GM12878 (cell line): ENCODE data around the gene SMIM5. TPM values are rescaled to one million over a fixed set of nuclear protein-coding genes. Genes with fewer than 3 reads are reported as not detected.

Experiments used
- ATAC-seq: fragments of 200-7000 bp; cut with Tn5 transposase; 3 replicates; pipeline ENCODE4 v1.9.1; 2020; ENCODE audit warnings: mild to moderate bottlenecking, moderate library complexity
- BruUV-seq: library from RNA; stranded (reverse); fragments of 400-500 nt; replicated peaks from 2 replicates; lab custom pipeline; 2021; lab: Mats Ljungman, UMichigan
- CTCF ChIA-PET: fragments of 300-600 bp; sonication (Branson Sonifier 250); formaldehyde crosslinking; extraction: SDS; loops from one replicate; lab custom pipeline; 2021; ENCODE audit warnings: inconsistent platforms; lab: Yijun Ruan, JAX
- POLR2A ChIA-PET: fragments of 350-600 bp; formaldehyde crosslinking; extraction: SDS; loops from one replicate; lab custom pipeline; 2021; ENCODE audit warnings: inconsistent platforms; lab: Charles Lee
- RAD21 ChIA-PET: fragments of 300-600 bp; sonication (Branson Sonifier 250); formaldehyde crosslinking; loops from one replicate; lab custom pipeline; 2023; ENCODE audit warnings: antibody characterized with exemption; ENCODE audit not compliant: unreplicated experiment; lab: Charles Lee
- SMC1A ChIA-PET: fragments of 300-600 bp; sonication (Branson Sonifier 250); formaldehyde crosslinking; loops from one replicate; lab custom pipeline; 2023; ENCODE audit not compliant: unreplicated experiment, uncharacterized antibody; lab: Charles Lee
- DNase-seq: peaks from one replicate; pipeline ENCODE4 v3.0.0-alpha.2; 2011; ENCODE audit warnings: low read depth, low spot score
- FAIRE-seq: peaks from 3 replicates; lab custom pipeline; 2011; peaks lifted over from hg19 to GRCh38; lab: Jason Lieb, UNC
- H2AFZ ChIP-seq: 2 replicates; pipeline ENCODE4 v1.6.0; 2011; ENCODE audit warnings: low read depth, low read length, control low read depth; ENCODE audit not compliant: control insufficient read depth
- H3K27ac ChIP-seq: 2 replicates; pipeline ENCODE4 v1.5.1; 2011; ENCODE audit warnings: control low read depth; ENCODE audit not compliant: control insufficient read depth, insufficient read depth
- H3K27me3 ChIP-seq, 2 experiments: replicated peaks in 1 of 2; 2 replicates each; pipeline versions ENCODE4 v1.6.0 to v1.6.1; 2011; ENCODE audit warnings: low read length in 1 of 2; ENCODE audit not compliant: control insufficient read depth in 2 of 2, insufficient read depth in 2 of 2
- H3K36me3 ChIP-seq, 2 experiments: 2 replicates each; pipeline ENCODE4 v1.5.1; 2011; ENCODE audit warnings: low read length in 1 of 2; ENCODE audit not compliant: control insufficient read depth in 2 of 2, insufficient read depth in 2 of 2
- H3K4me1 ChIP-seq: 2 replicates; pipeline ENCODE4 v1.6.1; 2011; ENCODE audit warnings: mild to moderate bottlenecking, low read length, moderate library complexity, mixed read lengths; ENCODE audit not compliant: control insufficient read depth, insufficient read depth
- H3K4me2 ChIP-seq: 2 replicates; pipeline ENCODE4 v1.6.0; 2011; ENCODE audit warnings: control low read depth; ENCODE audit not compliant: control insufficient read depth, insufficient read depth
- H3K4me3 ChIP-seq: fragments of 200-600 bp; sonication (generic); 2 replicates; pipeline ENCODE4 v1.5.1; 2016
- H3K79me2 ChIP-seq: 2 replicates; pipeline ENCODE4 v1.6.0; 2011; ENCODE audit warnings: low read length; ENCODE audit not compliant: control insufficient read depth, insufficient read depth
- H3K9ac ChIP-seq: 2 replicates; pipeline ENCODE4 v1.8.0; 2011; ENCODE audit warnings: low read length, control low read depth, mixed read lengths; ENCODE audit not compliant: control insufficient read depth, insufficient read depth
- H3K9me3 ChIP-seq: replicated peaks from 3 replicates; pipeline ENCODE4 v1.5.1; 2011; ENCODE audit warnings: mild to moderate bottlenecking, low read length; ENCODE audit not compliant: control insufficient read depth, insufficient read depth
- H4K20me1 ChIP-seq: 2 replicates; pipeline ENCODE4 v1.6.0; 2011; ENCODE audit not compliant: control insufficient read depth, insufficient read depth
- BACH1 ChIP-seq: fragments of 450-650 bp; IDR thresholded peaks from 2 replicates; pipeline ENCODE4 v1.6.1; 2017; ENCODE audit warnings: mild to moderate bottlenecking, borderline replicate concordance
- BCL3 ChIP-seq: IDR thresholded peaks from 2 replicates; pipeline ENCODE4 v1.6.1; 2011; ENCODE audit warnings: borderline replicate concordance, low read depth, mild to moderate bottlenecking, moderate library complexity, low read length; ENCODE audit not compliant: insufficient read depth, poor library complexity, severe bottlenecking
- CBFB ChIP-seq: IDR thresholded peaks from 2 replicates; pipeline ENCODE4 v1.6.1; 2016; ENCODE audit warnings: antibody characterized with exemption, low read depth
- CEBPB ChIP-seq, 2 experiments: fragments of 150-350 bp in 1 of 2; IDR thresholded peaks; 2 replicates each; pipeline ENCODE4 v1.6.1; 2012 to 2014; ENCODE audit warnings: low read depth in 2 of 2, low read length in 2 of 2, borderline replicate concordance in 1 of 2, inconsistent platforms in 1 of 2
- HDGF ChIP-seq: fragments of 450-650 bp; IDR thresholded peaks from 2 replicates; pipeline ENCODE4 v1.6.1; 2016; ENCODE audit warnings: antibody characterized with exemption
- MYC ChIP-seq: IDR thresholded peaks from 2 replicates; pipeline ENCODE4 v1.6.1; 2011; ENCODE audit warnings: mild to moderate bottlenecking, low read length, moderate library complexity, inconsistent platforms; ENCODE audit not compliant: insufficient read depth, insufficient replicate concordance, insufficient read length, severe bottlenecking
- PKNOX1 ChIP-seq: fragments of 450-650 bp; IDR thresholded peaks from 2 replicates; pipeline ENCODE4 v1.6.1; 2016; ENCODE audit warnings: mild to moderate bottlenecking
- SIN3A ChIP-seq: IDR thresholded peaks from 2 replicates; pipeline ENCODE4 v1.6.1; 2012; ENCODE audit warnings: low read depth, low read length, improper control_type of control experiment
- TCF12 ChIP-seq: IDR thresholded peaks from 2 replicates; pipeline ENCODE4 v1.6.1; 2011; ENCODE audit warnings: low read depth, mild to moderate bottlenecking, low read length
- WGBS: methylation state at CpG from one replicate; pipeline ENCODE4 v1.1.6; 2016; ENCODE audit warnings: low lambda C conversion rate; ENCODE audit not compliant: insufficient replicate concordance, insufficient coverage; ENCODE audit errors: missing lambda C conversion rate; 5-methylcytosine and 5-hydroxymethylcytosine counted together
- in situ Hi-C: fragments of 300-500 bp; cut with MboI; formaldehyde crosslinking; loops from 9 replicates; pipeline ENCODE4 v1.14.3; 2018; ENCODE audit warnings: mixed read lengths
- intact Hi-C: fragments of 100-400 bp; cut with micrococcal nuclease; formaldehyde crosslinking; loops from one replicate; pipeline ENCODE4 v1.14.2; 2022; ENCODE audit not compliant: unreplicated experiment
- polyA plus RNA-seq, 11 experiments: library from polyadenylated mRNA; depleted of rRNA in 4 of 11; unstranded in 6 of 11; stranded (reverse) in 5 of 11; fragments of >200 nt; fragmentation: Nextera tagmentation in 4 of 11; fragmentation: Illumina TruSeq in 1 of 11; extraction: Ambion mirVana in 4 of 11; extraction: Trizol in 1 of 11; gene quantifications; 1 replicate in 1 of 11; 2 replicates in 10 of 11; pipeline versions ENCODE4 v1.2.1 to v1.2.3, GENCODE V29; 2011 to 2016; ENCODE audit warnings: inconsistent platforms in 2 of 11, missing spikeins in 2 of 11, low read depth in 1 of 11
- total RNA-seq, 4 experiments: library from RNA; depleted of rRNA in 3 of 4; stranded (reverse); fragments of >200 nt in 3 of 4; fragmentation: Illumina TruSeq in 1 of 4; extraction: Trizol in 1 of 4; gene quantifications; 2 replicates each; pipeline versions ENCODE4 v1.2.1 to v1.2.3, GENCODE V29; 2013 to 2021

The SMIM5 gene
- total and polyA plus RNA-seq, 10 of the 15 experiments (the other 5 are each of a cell fraction or from before 2014, with no cell fraction given): 0.08 to 0.11 TPM; not detected in 8

- CTCF ChIA-PET: interaction anchor here (2.2 kb wide), 2 partner anchors 14 to 18 kb away, joined by 10 to 11 read pairs; partner anchors contain the start of gene SMIM5
- no TSS peak for BruUV-seq
- H3K36me3 ChIP-seq: no peaks in the 10 kb centered on the region
Measured at GRCh38 chr17:75615301-75615700, 17.9 kb upstream of the SMIM5 start.

GRCh38 chr17:75616521-75617122, 16.6 kb upstream of the SMIM5 start:
- intact Hi-C loops: no loop called here
- TF ChIP-seq SIN3A: no peak
- no peak for TF ChIP-seq PKNOX1
- TF ChIP-seq TCF12: no peak
- TF ChIP-seq CBFB: no peak
- TF ChIP-seq BACH1: no peak
- TF ChIP-seq HDGF: no peak
- TF ChIP-seq CEBPB (IDR thresholded peaks at IDR 0.05; ENCODE audit: borderline replicate concordance in 1 of 2, low read depth in 2 of 2, low read length in 2 of 2): no peak

More at GRCh38 chr17:75615301-75615700, 17.9 kb upstream of the SMIM5 start:
- in situ Hi-C loops (no loop called here), intact Hi-C loops (no loop called here)
- SMC1A ChIA-PET: no interaction called here
- POLR2A ChIA-PET: no interaction called here
- TF ChIP-seq BCL3: no peak
- TF ChIP-seq MYC: no peak
- RAD21 ChIA-PET: no interaction called here
- DNase-seq (no peak), ATAC-seq (no peak), FAIRE-seq (no peak)
- H3K4me2 ChIP-seq: no peak overlapping the region
- no peak overlapping the region for H3K27ac ChIP-seq
- 46% methylated on average over 11 of the region's 11 CpGs for WGBS
- H3K9me3 ChIP-seq: no peaks in the 10 kb centered on the region
- H3K4me3 ChIP-seq: no peak overlapping the region
- no peak overlapping the region for H3K9ac ChIP-seq
- H3K27me3 ChIP-seq: no peaks in the 10 kb centered on the region
- no peaks in the 10 kb centered on the region for H3K4me1 ChIP-seq
- no peaks in the 10 kb centered on the region for H4K20me1 ChIP-seq
- H3K79me2 ChIP-seq: no peaks in the 10 kb centered on the region
- no peak overlapping the region for H2AFZ ChIP-seq

More at GRCh38 chr17:75616521-75617122, 16.6 kb upstream of the SMIM5 start:
- no peak overlapping the region for H2AFZ ChIP-seq
- no peak overlapping the region for H3K9ac ChIP-seq
- no peak overlapping the region for H3K27ac ChIP-seq
- BruUV-seq: no TSS peak
- H3K4me1 ChIP-seq: no peaks in the 10 kb centered on the region
- no peak overlapping the region for H3K4me2 ChIP-seq
- DNase-seq (no peak), ATAC-seq (no peak), FAIRE-seq (no peak)
- ChIA-PET CTCF (interaction anchor here (0.6 to 2.2 kb wide), 8 partner anchors 8 to 137 kb away, joined by 3 to 11 read pairs (median 4); partner anchors contain the start of gene SMIM5), RAD21 (no interaction called here), SMC1A (no interaction called here), POLR2A (interaction anchor here (0.5 kb wide), 2 partner anchors 11 to 337 kb away, joined by 3 to 4 read pairs; no protein-coding TSS in a partner anchor)
- no peaks in the 10 kb centered on the region for H3K27me3 ChIP-seq
- H3K9me3 ChIP-seq: no peaks in the 10 kb centered on the region
- H3K79me2 ChIP-seq: no peaks in the 10 kb centered on the region
- H3K36me3 ChIP-seq: no peaks in the 10 kb centered on the region
- no peaks in the 10 kb centered on the region for H4K20me1 ChIP-seq
- 52% methylated on average over 24 of the region's 24 CpGs for WGBS
- no peak overlapping the region for H3K4me3 ChIP-seq
- in situ Hi-C loops: no loop called here
